ENCODE data around the gene MINDY4.

The MINDY4 gene

DNA sequence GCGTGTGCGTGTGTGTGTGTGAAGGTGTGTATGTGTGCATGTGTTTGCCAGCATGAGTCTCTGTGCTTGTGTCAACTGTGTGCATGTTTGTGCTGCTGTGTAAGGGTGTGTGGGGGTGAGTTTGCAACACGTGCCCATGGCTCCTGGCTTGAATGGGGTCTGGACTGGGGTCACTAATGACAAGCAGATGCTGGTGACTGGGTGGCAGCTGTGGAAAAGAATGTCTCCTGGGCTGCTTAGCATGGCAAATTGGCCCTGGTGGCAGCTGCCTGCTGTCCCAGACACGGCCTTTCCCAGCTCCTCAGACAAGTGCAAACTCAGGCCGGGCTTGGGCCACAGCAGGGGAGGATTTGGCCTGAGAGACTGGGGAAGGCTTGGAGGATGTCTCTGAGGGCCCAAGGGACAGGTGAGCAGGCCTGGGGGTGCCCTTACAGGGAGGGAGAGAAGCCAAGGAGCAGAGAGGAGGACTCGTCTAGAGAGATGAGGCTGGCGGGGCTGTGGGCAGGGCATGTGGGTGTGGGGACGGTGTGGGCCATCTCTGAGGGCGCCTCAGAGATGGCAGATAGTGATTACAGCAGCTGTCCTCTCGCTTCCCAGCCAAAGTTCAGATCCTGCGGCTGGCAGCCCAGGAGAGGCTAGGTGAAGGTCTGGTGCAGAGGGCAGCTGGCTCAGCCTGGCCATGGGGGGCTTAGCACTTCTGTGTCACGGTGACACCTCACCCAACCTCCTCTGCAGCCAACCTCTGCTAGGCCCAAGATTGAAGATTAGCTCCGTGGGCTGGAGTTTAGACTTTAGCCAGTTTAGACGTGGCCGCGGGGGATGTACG, 142.0 kb downstream of the MINDY4 start:
- no peak for DNase-seq (ENCODE audit: low read depth)
- TF ChIP-seq, protein P1, sequence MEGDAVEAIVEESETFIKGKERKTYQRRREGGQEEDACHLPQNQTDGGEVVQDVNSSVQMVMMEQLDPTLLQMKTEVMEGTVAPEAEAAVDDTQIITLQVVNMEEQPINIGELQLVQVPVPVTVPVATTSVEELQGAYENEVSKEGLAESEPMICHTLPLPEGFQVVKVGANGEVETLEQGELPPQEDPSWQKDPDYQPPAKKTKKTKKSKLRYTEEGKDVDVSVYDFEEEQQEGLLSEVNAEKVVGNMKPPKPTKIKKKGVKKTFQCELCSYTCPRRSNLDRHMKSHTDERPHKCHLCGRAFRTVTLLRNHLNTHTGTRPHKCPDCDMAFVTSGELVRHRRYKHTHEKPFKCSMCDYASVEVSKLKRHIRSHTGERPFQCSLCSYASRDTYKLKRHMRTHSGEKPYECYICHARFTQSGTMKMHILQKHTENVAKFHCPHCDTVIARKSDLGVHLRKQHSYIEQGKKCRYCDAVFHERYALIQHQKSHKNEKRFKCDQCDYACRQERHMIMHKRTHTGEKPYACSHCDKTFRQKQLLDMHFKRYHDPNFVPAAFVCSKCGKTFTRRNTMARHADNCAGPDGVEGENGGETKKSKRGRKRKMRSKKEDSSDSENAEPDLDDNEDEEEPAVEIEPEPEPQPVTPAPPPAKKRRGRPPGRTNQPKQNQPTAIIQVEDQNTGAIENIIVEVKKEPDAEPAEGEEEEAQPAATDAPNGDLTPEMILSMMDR (IDR thresholded peaks at IDR 0.05; ENCODE audit: insufficient read depth, low read depth, low read length, missing control alignments): no peak
- H3K4me3 ChIP-seq (ENCODE audit: low read length): no peak overlapping the region

DNA sequence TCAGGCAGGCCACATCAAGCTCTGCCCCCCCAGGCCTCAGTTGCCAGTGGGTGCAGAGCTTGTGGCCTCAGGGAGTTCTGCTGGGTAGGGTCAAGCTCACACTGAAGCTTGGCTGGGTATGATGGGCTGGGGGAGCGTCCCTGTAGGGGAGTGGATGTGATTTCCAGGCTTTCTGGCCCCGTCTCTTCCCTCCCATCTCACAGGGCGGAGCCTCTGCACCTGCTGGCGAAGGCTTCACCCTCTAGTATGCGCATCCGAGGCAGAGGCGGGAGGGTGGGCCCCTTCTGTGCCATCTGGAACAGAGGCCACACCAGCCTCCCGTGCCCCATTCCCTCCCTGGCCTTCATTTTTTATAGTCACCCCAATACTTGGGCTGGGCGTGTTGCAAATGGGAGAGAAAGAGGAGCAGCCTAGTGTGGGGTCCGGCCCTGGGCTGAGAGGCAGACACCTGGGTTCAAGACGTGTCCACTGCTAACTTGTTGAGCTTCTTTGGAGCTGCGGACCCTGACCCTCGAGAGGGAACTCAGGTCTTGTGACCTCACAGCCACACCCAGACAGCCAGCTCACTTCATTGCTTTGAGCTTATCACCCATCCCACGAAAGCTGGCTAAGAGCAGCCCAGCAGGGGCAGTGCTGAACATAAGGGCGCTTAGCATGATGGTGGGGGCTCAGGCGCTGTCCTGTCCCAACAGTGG, 142.8 kb downstream of the MINDY4 start:
- no peak overlapping the region for H3K4me3 ChIP-seq (ENCODE audit: low read length)
- DNase-seq (ENCODE audit: low read depth): no peak
- TF ChIP-seq, protein P1 (IDR thresholded peaks at IDR 0.05; ENCODE audit: insufficient read depth, low read depth, low read length, missing control alignments): no peak

DNA sequence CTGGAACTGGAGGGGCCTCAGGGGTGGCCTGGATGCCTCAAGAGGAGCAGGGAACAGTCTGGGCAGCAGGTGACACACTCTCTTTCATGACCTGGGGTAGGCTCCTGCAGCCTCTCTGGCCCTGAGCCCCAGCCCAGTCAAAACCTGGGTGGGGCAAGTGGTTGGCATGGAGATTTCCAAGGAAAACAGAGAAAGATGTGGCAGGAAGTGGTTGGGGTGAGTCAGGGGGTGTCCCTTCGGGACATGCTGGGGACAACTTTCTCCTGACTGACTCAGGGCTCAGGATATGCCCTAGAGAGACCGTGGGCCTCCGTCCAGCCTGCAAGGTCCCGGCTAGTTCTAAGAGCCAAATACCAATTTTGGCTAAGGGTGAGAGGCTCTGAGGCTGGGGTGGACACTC, 143.4 kb downstream of the MINDY4 start:
- no peak for DNase-seq (ENCODE audit: low read depth)
- H3K4me3 ChIP-seq (ENCODE audit: low read length): no peak overlapping the region
- TF ChIP-seq, protein P1 (IDR thresholded peaks at IDR 0.05; ENCODE audit: insufficient read depth, low read depth, low read length, missing control alignments): no peak

DNA sequence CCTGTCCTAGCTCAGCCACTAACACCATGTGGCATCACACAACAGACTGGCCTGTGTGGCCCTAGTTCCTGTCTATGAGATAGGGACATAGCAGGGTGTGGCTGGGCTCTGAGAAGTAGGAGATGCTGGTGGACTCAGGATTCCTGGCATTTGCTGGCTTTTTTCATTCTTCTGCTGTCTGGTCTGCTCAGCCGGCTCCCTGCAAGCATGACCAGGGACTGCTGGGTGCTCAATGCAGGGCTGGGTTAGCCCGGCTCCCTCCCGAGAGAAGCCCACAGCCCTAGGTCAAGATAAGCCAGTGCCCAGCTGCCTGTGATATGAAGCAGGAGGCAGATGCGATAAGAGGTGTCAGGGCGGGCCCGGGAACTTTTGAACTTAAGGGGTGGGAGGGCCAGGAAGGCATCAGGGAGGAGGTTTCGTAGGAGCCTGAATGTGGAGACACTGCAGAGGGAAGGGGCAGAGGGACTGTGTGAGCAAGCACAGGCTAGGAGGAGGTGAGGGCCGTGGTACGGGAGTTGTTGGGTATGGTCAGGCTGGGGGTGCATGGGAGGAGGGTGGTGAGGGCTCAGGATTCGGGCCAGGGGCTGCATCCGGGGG, 143.9 kb downstream of the MINDY4 start:
- DNase-seq (ENCODE audit: low read depth): no peak
- H3K4me3 ChIP-seq (ENCODE audit: low read length): no peak overlapping the region
- TF ChIP-seq, protein P1 (IDR thresholded peaks at IDR 0.05; ENCODE audit: insufficient read depth, low read depth, low read length, missing control alignments): no peak

DNA sequence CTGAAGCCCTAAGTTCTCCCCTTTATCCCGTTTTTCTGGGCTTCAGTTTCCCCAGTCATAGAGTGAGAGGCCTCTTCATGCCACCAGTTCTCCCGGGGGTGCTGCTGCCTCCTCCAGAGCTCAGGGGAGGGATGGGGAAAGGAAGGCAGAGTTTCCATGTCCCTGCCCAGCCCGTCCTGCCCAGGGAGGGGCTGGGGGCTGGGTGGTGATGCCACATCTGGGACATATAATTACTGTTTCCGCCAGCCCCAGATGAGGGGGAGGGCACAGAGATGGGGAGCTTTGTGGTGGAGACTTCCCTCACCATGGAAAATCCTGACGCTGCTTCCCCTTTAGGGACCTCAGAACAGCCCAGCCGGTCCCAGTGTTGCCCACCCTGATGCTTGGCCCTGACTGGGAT, 144.5 kb downstream of the MINDY4 start:
- TF ChIP-seq, protein P1 (IDR thresholded peaks at IDR 0.05; ENCODE audit: insufficient read depth, low read depth, low read length, missing control alignments): no peak
- H3K4me3 ChIP-seq (ENCODE audit: low read length): no peak overlapping the region
- DNase-seq (ENCODE audit: low read depth): no peak

DNA sequence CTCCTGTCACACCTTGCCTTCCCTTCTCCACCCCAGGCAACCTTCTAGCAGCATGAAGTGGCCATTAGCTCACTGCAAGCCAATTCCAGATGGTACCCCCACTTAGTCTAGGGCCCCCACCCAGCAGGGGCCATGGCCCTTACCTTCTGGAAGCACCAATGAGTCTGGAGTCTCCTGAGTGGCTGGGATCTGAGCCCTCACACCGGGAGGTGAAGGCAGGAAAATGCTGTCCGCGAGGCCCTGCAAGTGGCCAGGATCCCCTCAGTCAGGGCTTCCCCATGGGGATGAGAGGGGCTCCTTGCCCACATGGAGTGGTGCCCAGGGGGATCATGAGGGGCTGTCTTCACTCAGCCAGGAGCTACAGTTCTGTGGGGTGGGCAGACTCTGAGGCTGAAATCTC, 145.0 kb downstream of the MINDY4 start:
- TF ChIP-seq, protein P1 (IDR thresholded peaks at IDR 0.05; ENCODE audit: insufficient read depth, low read depth, low read length, missing control alignments): no peak
- no peak for DNase-seq (ENCODE audit: low read depth)
- no peak overlapping the region for H3K4me3 ChIP-seq (ENCODE audit: low read length)
